K562 (cell line): ENCODE measurements around the gene THBS2. TPM values are rescaled to one million over a fixed set of nuclear protein-coding genes. Genes with fewer than 3 reads are reported as not detected.

Experiments used
- ATAC-seq: fragments of 200-7000 bp; cut with Tn5 transposase; 3 replicates; pipeline ENCODE4 v1.9.1; 2020; ENCODE audit warnings: moderate library complexity
- BruUV-seq: library from RNA; stranded (reverse); fragments of 400-500 nt; replicated peaks from 2 replicates; lab custom pipeline; 2021; lab: Mats Ljungman, UMichigan
- CTCF ChIA-PET: fragments of 300-600 bp; formaldehyde crosslinking; extraction: SDS; loops from one replicate; lab custom pipeline; 2021; ENCODE audit warnings: low intra/inter-chr PET ratio; lab: Yijun Ruan, JAX
- POLR2A ChIA-PET: fragments of 300-600, 350-650 bp; sonication (Branson Sonifier 250); formaldehyde crosslinking; extraction: SDS; loops from one replicate; lab custom pipeline; 2021; ENCODE audit warnings: antibody characterized with exemption, inconsistent platforms; lab: Yijun Ruan, JAX
- DNase-seq, 4 experiments: peaks; one replicate each; pipeline versions ENCODE4 v3.0.0 to v3.0.0-alpha.2; 2011 to 2018; ENCODE audit warnings: low spot score in 3 of 4, mixed read lengths in 3 of 4; ENCODE audit errors: extremely low read depth in 1 of 4
- FAIRE-seq: peaks from 2 replicates; lab custom pipeline; 2011; peaks lifted over from hg19 to GRCh38; lab: Jason Lieb, UNC
- H2AFZ ChIP-seq: 2 replicates; pipeline ENCODE4 v1.6.0; 2011; ENCODE audit warnings: low read depth, low read length, control low read depth, inconsistent platforms
- H3K27ac ChIP-seq: fragments of 200-600 bp; 3 replicates; pipeline ENCODE4 v1.8.0; 2011; ENCODE audit warnings: low read depth, mild to moderate bottlenecking, control low read depth, inconsistent platforms, low read length, moderate library complexity, mixed read lengths; ENCODE audit errors: extremely low read depth
- H3K27me3 ChIP-seq, 2 experiments: fragments of 300-600 bp in 1 of 2; 2 replicates in 1 of 2; 3 replicates in 1 of 2; pipeline versions ENCODE4 v1.6.0 to v1.8.0; 2011; ENCODE audit warnings: inconsistent platforms in 2 of 2, low read length in 2 of 2, mild to moderate bottlenecking in 1 of 2, mixed read lengths in 1 of 2, moderate library complexity in 1 of 2; ENCODE audit not compliant: control insufficient read depth in 2 of 2, insufficient read depth in 2 of 2
- H3K36me3 ChIP-seq: fragments of 300-600 bp; 3 replicates; pipeline ENCODE4 v1.8.0; 2011; ENCODE audit warnings: mild to moderate bottlenecking, low read length, inconsistent platforms; ENCODE audit not compliant: control insufficient read depth, insufficient read depth
- H3K4me1 ChIP-seq, 2 experiments: fragments of 200-600 bp in 1 of 2; replicated peaks in 1 of 2; 2 replicates in 1 of 2; 3 replicates in 1 of 2; pipeline versions ENCODE4 v1.5.1 to v1.8.0; 2011; ENCODE audit warnings: inconsistent platforms in 2 of 2, low read length in 2 of 2, mild to moderate bottlenecking in 1 of 2, mixed read lengths in 1 of 2, moderate library complexity in 1 of 2; ENCODE audit not compliant: control insufficient read depth in 2 of 2, insufficient read depth in 2 of 2
- H3K4me2 ChIP-seq: 2 replicates; pipeline ENCODE4 v1.6.1; 2011; ENCODE audit warnings: low read length, control low read depth, inconsistent platforms, mixed read lengths; ENCODE audit not compliant: insufficient read depth
- H3K4me3 ChIP-seq: fragments of 200-600 bp; sonication (generic), shearing (Covaris generic); 2 replicates; pipeline ENCODE4 v1.5.1; 2016; ENCODE audit warnings: control low read depth, inconsistent platforms
- H3K79me2 ChIP-seq: fragments of 200-600 bp; 3 replicates; pipeline ENCODE4 v1.8.0; 2011; ENCODE audit warnings: low read length, inconsistent platforms; ENCODE audit not compliant: control insufficient read depth, insufficient read depth
- H3K9ac ChIP-seq, 2 experiments: 2 replicates each; pipeline versions ENCODE4 v1.6.0 to v1.6.1; 2011; ENCODE audit warnings: low read depth in 2 of 2, low read length in 2 of 2, control low read depth in 1 of 2, inconsistent platforms in 1 of 2, mild to moderate bottlenecking in 1 of 2, mixed read lengths in 1 of 2; ENCODE audit not compliant: insufficient read depth in 1 of 2
- H3K9me1 ChIP-seq: one replicate; pipeline ENCODE4 v1.6.0; 2011; ENCODE audit warnings: inconsistent platforms, mild to moderate bottlenecking, low read length, moderate library complexity; ENCODE audit not compliant: control insufficient read depth, insufficient read depth
- H3K9me3 ChIP-seq: replicated peaks from 2 replicates; pipeline ENCODE4 v1.5.1; 2011; ENCODE audit warnings: low read depth, low read length, inconsistent platforms; ENCODE audit not compliant: control insufficient read depth, insufficient read depth
- H4K20me1 ChIP-seq: replicated peaks from 2 replicates; pipeline ENCODE4 v1.6.1; 2011; ENCODE audit warnings: low read length, inconsistent platforms, mixed read lengths; ENCODE audit not compliant: control insufficient read depth, insufficient read depth
- E2F8 ChIP-seq: fragments of 450-650 bp; IDR thresholded peaks from 2 replicates; pipeline ENCODE4 v1.7.1; 2018; ENCODE audit warnings: mild to moderate bottlenecking, low read depth; ENCODE audit not compliant: partially characterized antibody
- ELK1 ChIP-seq: sonication (generic); formaldehyde crosslinking; IDR thresholded peaks from 2 replicates; pipeline ENCODE4 v1.8.1; 2022; ENCODE audit warnings: missing genetic modification reagents
- GTF2B ChIP-seq: IDR thresholded peaks from 2 replicates; pipeline ENCODE4 v1.6.1; 2011; ENCODE audit not compliant: insufficient read length; ENCODE audit errors: extremely low read depth
- KAT2B ChIP-seq: IDR thresholded peaks from one replicate; pipeline ENCODE4 v1.6.1; 2012; ENCODE audit warnings: low read depth, mild to moderate bottlenecking, control low read depth, inconsistent platforms, low read length, moderate library complexity
- PHB ChIP-seq: fragments of 250-450 bp; sonication (Bioruptor Pico); IDR thresholded peaks from 2 replicates; pipeline ENCODE4 v1.5.0; 2021
- PHF21A ChIP-seq: fragments of 450-650 bp; IDR thresholded peaks from 2 replicates; pipeline ENCODE4 v1.6.1; 2017; ENCODE audit warnings: low read depth, borderline replicate concordance
- ZBTB49 ChIP-seq: sonication (generic); formaldehyde crosslinking; IDR thresholded peaks from 2 replicates; pipeline ENCODE4 v1.8.0; 2022; ENCODE audit warnings: missing genetic modification reagents, mild to moderate bottlenecking, borderline replicate concordance
- ZNF184 ChIP-seq: sonication (generic); formaldehyde crosslinking; IDR thresholded peaks from 2 replicates; pipeline ENCODE4 v1.5.0; 2020; ENCODE audit warnings: missing genetic modification reagents
- ZNF699 ChIP-seq: fragments of 250-450 bp; sonication (Bioruptor Pico); IDR thresholded peaks from 2 replicates; pipeline ENCODE4 v1.8.0; 2021; ENCODE audit warnings: mild to moderate bottlenecking, moderate library complexity; ENCODE audit not compliant: insufficient replicate concordance
- WGBS: fragments of 100-300 bp; shearing (Covaris generic); methylation state at CpG from one replicate; pipeline ENCODE4 v1.1.6; 2016; ENCODE audit warnings: low coverage, mixed read lengths; ENCODE audit not compliant: insufficient coverage; ENCODE audit errors: missing lambda C conversion rate; 5-methylcytosine and 5-hydroxymethylcytosine counted together
- in situ Hi-C: fragments of 300-500 bp; cut with MboI; formaldehyde crosslinking; loops from 4 replicates; pipeline ENCODE4 v1.15.0; 2018; ENCODE audit warnings: inconsistent platforms, mixed read lengths
- intact Hi-C: fragments of 100-400 bp; cut with micrococcal nuclease; formaldehyde crosslinking; loops from 2 replicates; pipeline ENCODE4 v1.14.2; 2022
- polyA plus RNA-seq, 8 experiments: library from polyadenylated mRNA; depleted of rRNA in 4 of 8; stranded (reverse) in 5 of 8; unstranded in 3 of 8; fragments of >200 nt; fragmentation: Nextera tagmentation in 2 of 8; fragmentation: Illumina TruSeq in 1 of 8; extraction: Ambion mirVana in 2 of 8; extraction: Trizol in 1 of 8; gene quantifications; 2 replicates each; pipeline versions ENCODE4 v1.2.1 to v1.2.3, GENCODE V29; 2011 to 2014; ENCODE audit warnings: inconsistent platforms in 1 of 8, missing spikeins in 1 of 8
- total RNA-seq, 7 experiments: library from RNA; depleted of rRNA in 6 of 7; stranded (reverse); fragments of >200 nt in 6 of 7; fragmentation: Illumina TruSeq in 2 of 7; extraction: Trizol in 2 of 7; gene quantifications; 2 replicates each; pipeline versions ENCODE4 v1.2.1 to v1.2.3, GENCODE V29; 2011 to 2021; ENCODE audit warnings: low replicate concordance in 1 of 7

The THBS2 gene
- total and polyA plus RNA-seq, 9 of the 15 experiments (the other 6 are each of a cell fraction or from before 2014, with no cell fraction given): 0.03 to 0.11 (median 0.03) TPM; not detected in 6

- Histone ChIP-seq H2AFZ (no peak overlapping the region), H3K4me2 (no peak overlapping the region), H4K20me1 (no peaks in the 10 kb centered on the region), H3K9me1 (no peaks in the 10 kb centered on the region), H3K9me3 (peaks cover 2% of the 10 kb centered on the region), H3K4me1 (peaks cover 0 to 7% of the 10 kb centered on the region in 2 experiments; a peak in 1 of 5 replicates), H3K9ac (no peak overlapping the region), H3K4me3 (no peak overlapping the region), H3K27ac (no peak overlapping the region), H3K79me2 (no peaks in the 10 kb centered on the region), H3K27me3 (peaks cover 16 to 66% of the 10 kb centered on the region in 2 experiments), H3K36me3 (no peaks in the 10 kb centered on the region)
- ChIA-PET CTCF (no interaction called here), POLR2A (interaction anchor here (0.6 kb wide), 1 partner anchor 446 kb away, joined by 3 read pairs; no protein-coding TSS in a partner anchor)
- DNase-seq (no peak), ATAC-seq (no peak), FAIRE-seq (no peak)
- intact Hi-C loops (no loop called here), in situ Hi-C loops (no loop called here)
- BruUV-seq: no TSS peak
- 37% methylated on average over 49 of the region's 55 CpGs for WGBS
- TF ChIP-seq ZBTB49 (CRISPR knock-in tag) (no peak), ELK1 (CRISPR knock-in tag) (no peak), ZNF699 (CRISPR knock-in tag) (no peak), GTF2B (no peak), PHF21A (no peak), ZNF184 (no peak), KAT2B (no peak), PHB (CRISPR knock-in tag) (no peak), E2F8 (no peak)
These were observed 21.7 kb downstream of the THBS2 start for GRCh38 chr6:169231790-169232506.
